OCI-LY1 (cell line): Measurements from ENCODE around the gene ARL15.

Experiments
- EZH2 ChIP-seq: fragments of 200-600 bp; sonication (generic), shearing (Covaris generic); IDR thresholded peaks from 2 replicates; pipeline ENCODE4 v1.8.0; 2017; ENCODE audit warnings: borderline replicate concordance, mixed run types, mild to moderate bottlenecking, antibody characterized with exemption, low read length, moderate library complexity, mixed read lengths
- TF ChIP-seq, protein P1 (sequence below): fragments of 200-600 bp; sonication (generic), shearing (Covaris generic); IDR thresholded peaks from 2 replicates; pipeline ENCODE4 v1.5.1; 2017; ENCODE audit warnings: mild to moderate bottlenecking, antibody characterized with exemption, low read length, moderate library complexity, mixed read lengths

DNA sequence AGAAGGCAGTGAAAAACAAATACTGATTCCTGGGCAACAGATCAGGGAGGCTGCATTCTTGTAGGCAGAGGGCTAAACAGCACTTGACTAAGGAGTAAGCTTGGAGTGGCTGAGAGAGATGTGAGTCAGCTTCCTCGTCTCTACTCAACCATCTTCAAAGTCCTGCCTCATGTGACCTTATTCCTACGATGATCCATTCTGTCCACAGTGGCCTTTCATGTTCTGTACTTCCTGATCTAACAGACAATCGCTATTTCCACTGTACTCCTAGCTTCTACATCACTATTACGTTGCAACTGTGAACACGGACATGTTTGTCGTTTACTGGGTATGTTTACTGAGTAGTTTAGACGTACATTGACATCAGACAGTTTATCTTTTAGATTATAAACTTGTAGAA, 365.4 kb downstream of the ARL15 start:
- TF ChIP-seq, protein P1, sequence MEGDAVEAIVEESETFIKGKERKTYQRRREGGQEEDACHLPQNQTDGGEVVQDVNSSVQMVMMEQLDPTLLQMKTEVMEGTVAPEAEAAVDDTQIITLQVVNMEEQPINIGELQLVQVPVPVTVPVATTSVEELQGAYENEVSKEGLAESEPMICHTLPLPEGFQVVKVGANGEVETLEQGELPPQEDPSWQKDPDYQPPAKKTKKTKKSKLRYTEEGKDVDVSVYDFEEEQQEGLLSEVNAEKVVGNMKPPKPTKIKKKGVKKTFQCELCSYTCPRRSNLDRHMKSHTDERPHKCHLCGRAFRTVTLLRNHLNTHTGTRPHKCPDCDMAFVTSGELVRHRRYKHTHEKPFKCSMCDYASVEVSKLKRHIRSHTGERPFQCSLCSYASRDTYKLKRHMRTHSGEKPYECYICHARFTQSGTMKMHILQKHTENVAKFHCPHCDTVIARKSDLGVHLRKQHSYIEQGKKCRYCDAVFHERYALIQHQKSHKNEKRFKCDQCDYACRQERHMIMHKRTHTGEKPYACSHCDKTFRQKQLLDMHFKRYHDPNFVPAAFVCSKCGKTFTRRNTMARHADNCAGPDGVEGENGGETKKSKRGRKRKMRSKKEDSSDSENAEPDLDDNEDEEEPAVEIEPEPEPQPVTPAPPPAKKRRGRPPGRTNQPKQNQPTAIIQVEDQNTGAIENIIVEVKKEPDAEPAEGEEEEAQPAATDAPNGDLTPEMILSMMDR, result no peak
- no peak for TF ChIP-seq EZH2
